ENCODE data around the gene ZSWIM9.
"Not testable (repeated sequence)": the region's sequence is repeated elsewhere in the genome, so short reads cannot be mapped to it uniquely, and the experiment has no call there.

GRCh38 chr19:48220784-48221183 is 50.3 kb downstream of the ZSWIM9 start:
- TF ChIP-seq, protein P1, sequence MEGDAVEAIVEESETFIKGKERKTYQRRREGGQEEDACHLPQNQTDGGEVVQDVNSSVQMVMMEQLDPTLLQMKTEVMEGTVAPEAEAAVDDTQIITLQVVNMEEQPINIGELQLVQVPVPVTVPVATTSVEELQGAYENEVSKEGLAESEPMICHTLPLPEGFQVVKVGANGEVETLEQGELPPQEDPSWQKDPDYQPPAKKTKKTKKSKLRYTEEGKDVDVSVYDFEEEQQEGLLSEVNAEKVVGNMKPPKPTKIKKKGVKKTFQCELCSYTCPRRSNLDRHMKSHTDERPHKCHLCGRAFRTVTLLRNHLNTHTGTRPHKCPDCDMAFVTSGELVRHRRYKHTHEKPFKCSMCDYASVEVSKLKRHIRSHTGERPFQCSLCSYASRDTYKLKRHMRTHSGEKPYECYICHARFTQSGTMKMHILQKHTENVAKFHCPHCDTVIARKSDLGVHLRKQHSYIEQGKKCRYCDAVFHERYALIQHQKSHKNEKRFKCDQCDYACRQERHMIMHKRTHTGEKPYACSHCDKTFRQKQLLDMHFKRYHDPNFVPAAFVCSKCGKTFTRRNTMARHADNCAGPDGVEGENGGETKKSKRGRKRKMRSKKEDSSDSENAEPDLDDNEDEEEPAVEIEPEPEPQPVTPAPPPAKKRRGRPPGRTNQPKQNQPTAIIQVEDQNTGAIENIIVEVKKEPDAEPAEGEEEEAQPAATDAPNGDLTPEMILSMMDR (IDR thresholded peaks at IDR 0.05) = not testable (repeated sequence)
- not testable (repeated sequence) for TF ChIP-seq POLR2A (IDR thresholded peaks at IDR 0.05)
